HepG2 (cell line): ENCODE measurements around the gene TSPAN5. TPM values are rescaled to one million over a fixed set of nuclear protein-coding genes. Genes with fewer than 3 reads are reported as not detected.

Experiments used
- ATAC-seq: fragments of 200-7000 bp; cut with Tn5 transposase; 3 replicates; pipeline ENCODE4 v1.9.1; 2020; ENCODE audit warnings: mild to moderate bottlenecking, moderate library complexity
- BruUV-seq: library from RNA; stranded (reverse); fragments of 400-500 nt; replicated peaks from 2 replicates; lab custom pipeline; 2021; lab: Mats Ljungman, UMichigan
- CTCF ChIA-PET: fragments of 300-600 bp; formaldehyde crosslinking; extraction: SDS; loops from one replicate; lab custom pipeline; 2021; ENCODE audit warnings: low total read pairs, inconsistent platforms, low intra/inter-chr PET ratio; lab: Yijun Ruan, JAX
- POLR2A ChIA-PET: fragments of 350-600 bp; sonication (Branson Sonifier 250); formaldehyde crosslinking; loops from one replicate; lab custom pipeline; 2020; ENCODE audit warnings: antibody characterized with exemption, inconsistent platforms; lab: Yijun Ruan, JAX
- DNase-seq: peaks from one replicate; pipeline ENCODE4 v3.0.0-alpha.2; 2015; ENCODE audit warnings: low spot score
- FAIRE-seq: peaks from 3 replicates; lab custom pipeline; 2011; peaks lifted over from hg19 to GRCh38; lab: Jason Lieb, UNC
- H2AFZ ChIP-seq: one replicate; pipeline ENCODE4 v1.6.1; 2011; ENCODE audit warnings: low read length, inconsistent platforms
- H3K27ac ChIP-seq: fragments of 300-600 bp; 3 replicates; pipeline ENCODE4 v1.8.0; 2011; ENCODE audit warnings: mixed run types, mild to moderate bottlenecking, mixed read lengths, low read length, inconsistent platforms; ENCODE audit not compliant: insufficient read depth; ENCODE audit errors: extremely low read length
- H3K27me3 ChIP-seq, 2 experiments: fragments of 200-600 bp in 1 of 2; 2 replicates in 1 of 2; 3 replicates in 1 of 2; pipeline versions ENCODE4 v1.6.0 to v1.8.0; 2011; ENCODE audit warnings: low read length in 2 of 2, mild to moderate bottlenecking in 2 of 2, moderate library complexity in 2 of 2, inconsistent platforms in 1 of 2; ENCODE audit not compliant: insufficient read depth in 2 of 2, control insufficient read depth in 1 of 2
- H3K36me3 ChIP-seq, 2 experiments: fragments of 200-600 bp in 1 of 2; replicated peaks in 1 of 2; 2 replicates in 1 of 2; 3 replicates in 1 of 2; pipeline versions ENCODE4 v1.5.1 to v1.8.0; 2011; ENCODE audit warnings: low read length in 2 of 2, inconsistent platforms in 1 of 2; ENCODE audit not compliant: insufficient read depth in 2 of 2, control insufficient read depth in 1 of 2
- H3K4me1 ChIP-seq: 2 replicates; pipeline ENCODE4 v1.5.1; 2012; ENCODE audit warnings: low read length, inconsistent platforms; ENCODE audit not compliant: insufficient read depth
- H3K4me2 ChIP-seq: 2 replicates; pipeline ENCODE4 v1.6.0; 2011; ENCODE audit warnings: low read depth, low read length, inconsistent platforms
- H3K4me3 ChIP-seq, 3 experiments: fragments of 200-600 bp in 1 of 3; sonication (generic), shearing (Covaris generic) in 1 of 3; replicated peaks in 1 of 3; 2 replicates each; pipeline ENCODE4 v1.5.1; 2011 to 2016; ENCODE audit warnings: low read length in 3 of 3, inconsistent platforms in 2 of 3, low read depth in 2 of 3, mild to moderate bottlenecking in 2 of 3, control low read depth in 1 of 3, mixed read lengths in 1 of 3; ENCODE audit not compliant: insufficient read depth in 1 of 3
- H3K79me2 ChIP-seq: one replicate; pipeline ENCODE4 v1.6.1; 2011; ENCODE audit warnings: low read length, inconsistent platforms; ENCODE audit not compliant: insufficient read depth
- H3K9ac ChIP-seq: 2 replicates; pipeline ENCODE4 v1.6.0; 2011; ENCODE audit warnings: mild to moderate bottlenecking, low read depth, low read length, inconsistent platforms; ENCODE audit not compliant: insufficient read depth
- H3K9me3 ChIP-seq: 2 replicates; pipeline ENCODE4 v1.5.1; 2012; ENCODE audit warnings: mild to moderate bottlenecking, low read length
- H4K20me1 ChIP-seq: 2 replicates; pipeline ENCODE4 v1.6.0; 2011; ENCODE audit warnings: inconsistent platforms, mild to moderate bottlenecking, low read length, moderate library complexity; ENCODE audit not compliant: insufficient read depth
- HOXA7 ChIP-seq: sonication (generic); formaldehyde crosslinking; IDR thresholded peaks from 2 replicates; pipeline ENCODE4 v1.8.1; 2022; ENCODE audit warnings: mild to moderate bottlenecking, missing genetic modification reagents, moderate library complexity
- HOXD1 ChIP-seq: sonication (generic); formaldehyde crosslinking; IDR thresholded peaks from 2 replicates; pipeline ENCODE4 v1.5.0; 2020; ENCODE audit warnings: missing genetic modification reagents
- MTA3 ChIP-seq: sonication (generic); formaldehyde crosslinking; IDR thresholded peaks from 2 replicates; pipeline ENCODE4 v1.4.0; 2020; ENCODE audit warnings: missing genetic modification reagents
- PBX2 ChIP-seq: IDR thresholded peaks from 2 replicates; pipeline ENCODE4 v1.6.1; 2016; ENCODE audit warnings: control low read depth
- SNAPC2 ChIP-seq: sonication (generic); formaldehyde crosslinking; IDR thresholded peaks from 2 replicates; pipeline ENCODE4 v1.8.1; 2022; ENCODE audit warnings: mild to moderate bottlenecking, missing genetic modification reagents
- XBP1 ChIP-seq: sonication (generic); formaldehyde crosslinking; IDR thresholded peaks from 2 replicates; pipeline ENCODE4 v1.5.0; 2020; ENCODE audit warnings: missing genetic modification reagents
- ZNF280D ChIP-seq: sonication (generic); formaldehyde crosslinking; IDR thresholded peaks from 2 replicates; pipeline ENCODE4 v1.5.1; 2020; ENCODE audit warnings: mild to moderate bottlenecking, missing genetic modification reagents
- ZNF296 ChIP-seq: sonication (generic); formaldehyde crosslinking; conservative IDR thresholded peaks from 2 replicates; pipeline ENCODE4 v1.5.0; 2020; ENCODE audit warnings: mild to moderate bottlenecking, missing genetic modification reagents
- ZNF577 ChIP-seq: sonication (generic); formaldehyde crosslinking; IDR thresholded peaks from 2 replicates; pipeline ENCODE4 v1.4.0; 2020; ENCODE audit warnings: mild to moderate bottlenecking, low read depth, missing genetic modification reagents, borderline replicate concordance
- WGBS: methylation state at CpG from one replicate; pipeline ENCODE4 v1.1.6; 2017; ENCODE audit warnings: low lambda C conversion rate; 5-methylcytosine and 5-hydroxymethylcytosine counted together
- in situ Hi-C: cut with HindIII; loops from 2 replicates; pipeline ENCODE4 v1.10.0; 2017; ENCODE audit warnings: low pct_unique_long_range_greater_than_20kb; ENCODE audit not compliant: extremely low pct_ligation_motif_present
- intact Hi-C: fragments of 100-400 bp; cut with micrococcal nuclease; formaldehyde crosslinking; loops from one replicate; pipeline ENCODE4 v1.10.0; 2022; ENCODE audit not compliant: unreplicated experiment
- polyA plus RNA-seq, 8 experiments: library from polyadenylated mRNA; depleted of rRNA in 3 of 8; stranded (reverse) in 7 of 8; unstranded in 1 of 8; fragments of >200 nt; fragmentation: Illumina TruSeq in 4 of 8; extraction: Trizol in 4 of 8; gene quantifications; 2 replicates each; pipeline versions ENCODE4 v1.2.1 to v1.2.3, GENCODE V29; 2011 to 2016; ENCODE audit warnings: low read depth in 4 of 8, missing spikeins in 1 of 8, mixed read lengths in 1 of 8; ENCODE audit not compliant: insufficient read depth in 1 of 8
- total RNA-seq, 5 experiments: library from RNA; depleted of rRNA; stranded (reverse); fragments of >200 nt; fragmentation: Illumina TruSeq; extraction: Trizol; gene quantifications; 2 replicates each; pipeline ENCODE4 v1.2.3, GENCODE V29; 2016; ENCODE audit warnings: low read depth in 1 of 5

TSPAN5 gene
- total and polyA plus RNA-seq, 2 of the 13 experiments (the other 11 are each of a cell fraction or from before 2014, with no cell fraction given) = 0.20 to 0.53 TPM

- H3K79me2 ChIP-seq = no peaks in the 10 kb centered on the region
- no peaks in the 10 kb centered on the region for H4K20me1 ChIP-seq
- H3K27ac ChIP-seq = no peak overlapping the region
- ChIA-PET CTCF (no interaction called here), POLR2A (no interaction called here)
- H3K4me3 ChIP-seq = no peak overlapping the region
- H3K36me3 ChIP-seq = no peaks in the 10 kb centered on the region
- no peaks in the 10 kb centered on the region for H3K9me3 ChIP-seq
- no peak overlapping the region for H3K4me2 ChIP-seq
- FAIRE-seq (no peak), DNase-seq (no peak), ATAC-seq (no peak)
- TF ChIP-seq ZNF577 (no peak), HOXA7 (CRISPR knock-in tag) (no peak), MTA3 (CRISPR knock-in tag) (no peak), ZNF296 (CRISPR knock-in tag) (no peak)
- WGBS = 36% methylated on average over 3 of the region's 3 CpGs
- no peak overlapping the region for H3K9ac ChIP-seq
- no peak overlapping the region for H2AFZ ChIP-seq
- no TSS peak for BruUV-seq
- peaks cover 2 to 4% of the 10 kb centered on the region in 2 experiments; a peak in 1 of 5 replicates for H3K27me3 ChIP-seq
- in situ Hi-C loops = loop anchor here (25.0 kb wide), 2 partner anchors 367 to 992 kb away; no protein-coding TSS in a partner anchor
- no peaks in the 10 kb centered on the region for H3K4me1 ChIP-seq
- intact Hi-C loops = no loop called here
These were observed 188.0 kb downstream of the TSPAN5 start for GRCh38 chr4:98470366-98470765.

GRCh38 chr4:98469771-98470170 lies 188.6 kb downstream of the TSPAN5 start:
- intact Hi-C loops = loop anchor here (10.0 kb wide), 1 partner anchor 325 kb away; the partner anchor contains the start of gene STPG2
- Histone ChIP-seq H3K4me3 (no peak overlapping the region), H3K27me3 (peaks cover 2 to 4% of the 10 kb centered on the region in 2 experiments; a peak in 1 of 5 replicates), H3K4me2 (no peak overlapping the region), H3K79me2 (no peaks in the 10 kb centered on the region), H3K4me1 (no peaks in the 10 kb centered on the region), H3K9ac (no peak overlapping the region), H3K9me3 (no peaks in the 10 kb centered on the region), H3K36me3 (no peaks in the 10 kb centered on the region), H4K20me1 (no peaks in the 10 kb centered on the region), H3K27ac (no peak overlapping the region), H2AFZ (no peak overlapping the region)
- POLR2A ChIA-PET = no interaction called here
- ATAC-seq (no peak), DNase-seq (no peak), FAIRE-seq (no peak)
- in situ Hi-C loops = loop anchor here (25.0 kb wide), 2 partner anchors 368 to 993 kb away; no protein-coding TSS in a partner anchor
- CTCF ChIA-PET = no interaction called here
- BruUV-seq = no TSS peak
- 50% methylated on average over 2 of the region's 2 CpGs for WGBS
- TF ChIP-seq SNAPC2 (CRISPR knock-in tag) = no peak
- no peak for TF ChIP-seq XBP1
- no peak for TF ChIP-seq HOXD1
- TF ChIP-seq ZNF280D = no peak
- TF ChIP-seq PBX2 (CRISPR knock-in tag) = no peak
